Kidney epithelial cell (primary cell): ENCODE results near the gene BRI3BP. TPM values are rescaled to one million over a fixed set of nuclear protein-coding genes. Genes with fewer than 3 reads are reported as not detected.
"Not testable (repeated sequence)": the region's sequence is repeated elsewhere in the genome, so short reads cannot be mapped to it uniquely, and the experiment has no call there.

Experiments used
- DNase-seq: peaks from one replicate; pipeline ENCODE4 v3.0.0-alpha.2; 2010; ENCODE audit warnings: low read depth
- H3K27me3 ChIP-seq: 2 replicates; pipeline ENCODE4 v1.6.0; 2011; ENCODE audit warnings: low read length; ENCODE audit not compliant: control insufficient read depth, insufficient read depth
- H3K36me3 ChIP-seq: 2 replicates; pipeline ENCODE4 v1.5.1; 2011; ENCODE audit warnings: low read length; ENCODE audit not compliant: control insufficient read depth, insufficient read depth
- H3K4me3 ChIP-seq: 2 replicates; pipeline ENCODE4 v1.5.1; 2011; ENCODE audit warnings: low read depth, mild to moderate bottlenecking, control low read depth, low read length
- total RNA-seq: library from RNA; depleted of rRNA; stranded (reverse); fragments of >200 nt; gene quantifications from 2 replicates; pipeline ENCODE4 v1.2.3, GENCODE V29; 2015
- TF ChIP-seq, protein P1 (sequence below): IDR thresholded peaks from 2 replicates; pipeline ENCODE4 v1.5.1; 2011; ENCODE audit warnings: mild to moderate bottlenecking, moderate library complexity, low read length, control low read depth, inconsistent platforms; ENCODE audit not compliant: insufficient read depth, poor library complexity, severe bottlenecking

BRI3BP gene
- total RNA-seq, 1 donor from 2014 or later = 7.3 TPM

DNA sequence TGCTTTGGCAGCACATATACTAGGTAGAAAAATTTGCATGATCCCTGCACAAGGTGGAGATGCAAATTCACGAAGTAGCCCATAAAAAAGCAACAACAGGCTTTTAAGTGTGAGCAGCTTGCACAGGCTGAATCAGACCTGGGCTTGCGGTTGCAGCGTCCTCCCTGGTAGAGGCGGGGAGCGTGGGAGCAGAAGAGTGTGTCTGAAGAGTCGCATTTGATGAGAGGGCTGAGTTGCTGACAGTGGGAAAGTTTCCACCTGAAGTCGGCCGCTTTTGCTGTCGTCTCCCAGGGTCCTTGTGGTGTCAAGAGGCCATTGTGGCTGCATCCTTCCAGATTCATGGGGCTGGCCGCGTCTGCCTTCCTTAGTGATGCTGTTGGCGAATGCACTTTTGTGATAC lies 78.0 kb downstream of the BRI3BP start:
- DNase-seq = no peak
- TF ChIP-seq, protein P1, sequence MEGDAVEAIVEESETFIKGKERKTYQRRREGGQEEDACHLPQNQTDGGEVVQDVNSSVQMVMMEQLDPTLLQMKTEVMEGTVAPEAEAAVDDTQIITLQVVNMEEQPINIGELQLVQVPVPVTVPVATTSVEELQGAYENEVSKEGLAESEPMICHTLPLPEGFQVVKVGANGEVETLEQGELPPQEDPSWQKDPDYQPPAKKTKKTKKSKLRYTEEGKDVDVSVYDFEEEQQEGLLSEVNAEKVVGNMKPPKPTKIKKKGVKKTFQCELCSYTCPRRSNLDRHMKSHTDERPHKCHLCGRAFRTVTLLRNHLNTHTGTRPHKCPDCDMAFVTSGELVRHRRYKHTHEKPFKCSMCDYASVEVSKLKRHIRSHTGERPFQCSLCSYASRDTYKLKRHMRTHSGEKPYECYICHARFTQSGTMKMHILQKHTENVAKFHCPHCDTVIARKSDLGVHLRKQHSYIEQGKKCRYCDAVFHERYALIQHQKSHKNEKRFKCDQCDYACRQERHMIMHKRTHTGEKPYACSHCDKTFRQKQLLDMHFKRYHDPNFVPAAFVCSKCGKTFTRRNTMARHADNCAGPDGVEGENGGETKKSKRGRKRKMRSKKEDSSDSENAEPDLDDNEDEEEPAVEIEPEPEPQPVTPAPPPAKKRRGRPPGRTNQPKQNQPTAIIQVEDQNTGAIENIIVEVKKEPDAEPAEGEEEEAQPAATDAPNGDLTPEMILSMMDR = no peak

DNA sequence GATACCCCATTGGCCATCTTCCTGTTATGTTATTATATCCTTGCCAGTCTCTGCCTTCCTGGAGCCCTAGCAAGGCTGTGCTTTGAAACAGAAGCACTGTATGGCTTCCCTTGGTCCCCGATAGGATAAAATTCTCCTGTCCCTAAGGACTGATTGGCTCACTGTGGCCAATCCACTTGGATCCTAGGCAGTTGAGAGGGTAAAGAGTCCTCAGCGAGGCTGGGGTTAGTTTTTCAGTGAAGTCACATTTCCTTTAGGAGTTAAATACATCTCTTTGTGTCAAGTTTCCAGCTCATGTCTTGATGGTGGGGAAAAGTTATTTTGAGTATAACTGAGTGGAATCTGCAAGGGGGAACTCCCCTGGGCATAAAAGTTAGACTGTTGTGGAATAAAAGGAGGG lies 79.1 kb downstream of the BRI3BP start:
- no peaks in the 10 kb centered on the region for H3K27me3 ChIP-seq
- H3K4me3 ChIP-seq = no peak overlapping the region
- H3K36me3 ChIP-seq = no peaks in the 10 kb centered on the region
- TF ChIP-seq, protein P1 = no peak
- DNase-seq = no peak

More for the DNA sequence above, 78.0 kb downstream of the BRI3BP start:
- no peak overlapping the region for H3K4me3 ChIP-seq
- H3K27me3 ChIP-seq = no peaks in the 10 kb centered on the region
- no peaks in the 10 kb centered on the region for H3K36me3 ChIP-seq

DNA sequence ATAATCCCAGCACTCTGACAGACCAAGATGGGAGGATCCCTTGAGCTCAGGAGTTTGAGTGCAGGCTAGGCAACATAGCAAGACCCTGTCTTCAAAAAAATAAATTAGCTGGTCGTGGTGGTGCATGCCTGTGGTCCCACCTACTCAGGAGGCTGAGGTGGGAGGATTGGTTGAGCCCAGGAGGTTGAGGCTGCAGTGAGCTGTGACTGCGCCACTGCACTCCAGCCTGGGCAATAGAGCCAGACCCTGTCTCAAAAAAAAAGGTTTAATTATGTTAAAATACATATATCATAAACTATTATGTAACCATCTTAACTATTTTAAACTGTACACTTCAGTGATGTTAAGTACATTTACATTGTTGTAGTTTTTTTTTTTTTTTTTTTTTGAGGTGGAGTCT lies 80.8 kb downstream of the BRI3BP start:
- H3K36me3 ChIP-seq, DNase-seq, H3K4me3 ChIP-seq, H3K27me3 ChIP-seq: not testable (repeated sequence)

DNA sequence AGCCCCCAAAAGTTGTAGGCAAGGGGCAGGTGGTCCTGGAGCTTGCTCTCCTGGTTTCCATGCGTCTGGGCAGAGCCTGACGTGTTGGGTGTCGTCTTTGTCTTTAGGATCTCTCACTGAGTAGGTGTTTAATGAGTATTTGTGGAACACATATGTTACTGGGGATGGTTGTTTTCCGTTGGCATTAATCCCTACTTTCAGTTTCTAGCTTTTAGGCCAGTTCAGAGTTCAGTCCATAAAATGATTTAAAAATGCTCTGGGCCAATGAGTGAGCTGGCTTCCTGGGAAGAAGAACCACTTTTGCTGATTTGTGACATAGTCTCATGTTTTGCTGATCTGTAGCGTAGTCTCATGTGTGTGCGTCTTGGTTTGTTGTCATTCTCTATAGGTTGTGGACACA lies 82.7 kb downstream of the BRI3BP start:
- H3K27me3 ChIP-seq = no peaks in the 10 kb centered on the region
- no peaks in the 10 kb centered on the region for H3K36me3 ChIP-seq
- H3K4me3 ChIP-seq = no peak overlapping the region
- TF ChIP-seq, protein P1 = no peak
- no peak for DNase-seq

DNA sequence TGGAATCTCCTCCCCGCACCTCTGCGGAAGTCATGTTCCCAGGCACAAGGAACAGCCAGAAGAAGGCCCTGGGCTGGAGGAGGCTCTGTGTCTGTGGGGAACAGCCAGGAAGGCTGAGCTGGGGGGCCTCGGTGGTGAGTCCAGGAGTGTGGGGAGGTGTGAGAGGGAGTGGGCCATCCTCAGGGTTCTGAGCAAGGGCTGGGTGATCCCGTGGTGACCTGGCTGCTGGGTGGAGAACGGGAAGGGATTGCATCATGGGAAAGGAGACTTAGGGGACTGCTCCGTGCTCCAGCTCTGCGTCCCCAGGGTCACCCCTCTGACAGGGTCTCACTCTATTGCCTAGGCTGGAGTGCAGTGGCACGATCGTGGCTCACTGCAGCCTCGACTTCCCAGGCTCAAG lies 85.6 kb downstream of the BRI3BP start:
- no peak for DNase-seq
- Histone ChIP-seq H3K27me3 (no peaks in the 10 kb centered on the region), H3K4me3 (no peak overlapping the region), H3K36me3 (no peaks in the 10 kb centered on the region)
- TF ChIP-seq, protein P1 = no peak

DNA sequence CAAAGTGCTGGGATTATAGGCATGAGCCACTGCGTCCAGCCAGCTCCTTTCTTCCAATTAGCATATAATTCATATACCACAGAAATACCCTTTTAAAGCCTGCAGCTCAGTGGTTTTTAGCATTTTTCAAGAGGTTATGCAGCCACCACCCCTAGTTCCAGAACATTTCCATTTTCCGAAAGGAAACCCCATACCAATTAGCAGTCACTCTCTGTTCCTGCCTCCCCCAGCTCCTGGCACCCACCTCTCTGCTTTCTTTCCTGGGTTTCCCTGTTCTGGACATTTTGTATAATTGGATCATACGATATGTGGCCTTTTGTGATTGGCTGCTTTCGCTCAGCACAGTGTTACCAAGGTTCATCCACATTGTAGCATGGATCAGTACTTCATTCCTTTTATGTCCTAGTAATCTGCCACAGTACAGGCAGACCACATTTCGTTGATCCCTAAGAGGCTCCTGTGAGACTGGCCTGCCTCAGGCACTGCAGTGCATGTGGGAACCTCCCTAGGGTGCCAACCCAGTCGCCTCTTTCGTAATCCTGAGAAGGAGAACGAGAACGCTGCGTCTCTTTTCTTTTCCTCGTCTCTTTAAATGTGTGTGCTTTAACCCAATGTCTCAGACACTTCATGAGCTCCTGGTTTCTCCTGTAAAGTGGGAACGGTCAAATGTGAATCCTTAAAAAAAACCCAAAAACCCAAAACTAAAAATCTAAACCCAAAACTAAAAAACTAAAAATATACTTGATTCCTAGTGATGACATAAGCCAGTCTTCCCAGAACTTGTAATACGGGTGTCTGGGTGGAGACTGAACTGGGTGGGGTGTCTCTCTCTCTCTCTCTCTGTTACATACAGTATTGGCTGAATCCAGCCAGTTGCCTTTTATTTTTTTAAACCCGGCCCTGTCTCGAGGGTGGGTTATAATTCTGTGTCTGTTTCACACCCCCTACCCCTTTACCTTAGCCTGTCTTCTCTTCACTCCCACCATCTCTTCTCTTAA lies 86.5 kb downstream of the BRI3BP start:
- no peak overlapping the region for H3K4me3 ChIP-seq
- H3K27me3 ChIP-seq = no peaks in the 10 kb centered on the region
- no peak for DNase-seq

More for the DNA sequence above, 86.5 kb downstream of the BRI3BP start:
- H3K36me3 ChIP-seq = no peaks in the 10 kb centered on the region
- TF ChIP-seq, protein P1 = no peak

Other genes with a start within 250 kb of the BRI3BP start
- 30.0 and 36.1 TPM in 2 replicates for gene SCARB1, start 129.8 kb upstream of the BRI3BP start, total RNA-seq
- gene UBC, start 79.0 kb upstream of the BRI3BP start, total RNA-seq = 1,369 and 1,432 TPM in 2 replicates
- gene DHX37, start 4.5 kb upstream of the BRI3BP start, total RNA-seq = 18.3 and 21.2 TPM in 2 replicates
- 32.5 and 35.7 TPM in 2 replicates for gene AACS, start 71.8 kb downstream of the BRI3BP start, total RNA-seq
- 0.07 and 0.17 TPM in 2 replicates for gene TMEM132B, start 192.7 kb downstream of the BRI3BP start, total RNA-seq